ENCODE results near the gene ELN. TPM values are rescaled to one million over a fixed set of nuclear protein-coding genes. Genes with fewer than 3 reads are reported as not detected.

The ELN gene
- total and polyA plus RNA-seq, 9 of the 15 experiments (the other 6 are each of a cell fraction or from before 2014, with no cell fraction given), result 0.20 TPM; not detected in 8

- TF ChIP-seq ZNF407 (IDR thresholded peaks at IDR 0.05; ENCODE audit: low read depth) (no peak), ATF1 (CRISPR knock-in tag; IDR thresholded peaks at IDR 0.05) (no peak), ATF1 (tag; IDR thresholded peaks at IDR 0.05) (no peak), ZNF449 (CRISPR knock-in tag; IDR thresholded peaks at IDR 0.05) (no peak), ZSCAN29 (IDR thresholded peaks at IDR 0.05) (no peak), CBFB (CRISPR knock-in tag; IDR thresholded peaks at IDR 0.05) (no peak), TGIF2 (CRISPR knock-in tag; IDR thresholded peaks at IDR 0.05) (no peak)
These were observed 21.1 kb downstream of the ELN start (continued) for GRCh38 chr7:74048999-74049599.
